ENCODE data around the gene VAV2.
"Not testable (repeated sequence)": the region's sequence is repeated elsewhere in the genome, so short reads cannot be mapped to it uniquely, and the experiment has no call there.

The VAV2 gene

GRCh38 chr9:133769511-133770075 is 222.5 kb downstream of the VAV2 start:
- TF ChIP-seq Cebpa-rat (IDR thresholded peaks at IDR 0.05), result no peak
- Histone ChIP-seq H3K9ac (no peak overlapping the region), H3K4me2 (no peak overlapping the region), H3K9me3 (peaks cover 30% of the 10 kb centered on the region), H3K4me1 (no peaks in the 10 kb centered on the region), H3K36me3 (peaks cover 95% of the 10 kb centered on the region), H3K27ac (no peak overlapping the region), H4K20me1 (no peaks in the 10 kb centered on the region), H3K27me3 (no peaks in the 10 kb centered on the region), H3K4me3 (no peak overlapping the region)

GRCh38 chr9:133768859-133769510 is 223.1 kb downstream of the VAV2 start:
- H3K27me3 ChIP-seq, result no peaks in the 10 kb centered on the region
- peaks cover 24% of the 10 kb centered on the region for H3K9me3 ChIP-seq
- no peak overlapping the region for H3K4me3 ChIP-seq
- H3K27ac ChIP-seq, result no peak overlapping the region
- no peaks in the 10 kb centered on the region for H4K20me1 ChIP-seq
- no peak overlapping the region for H3K9ac ChIP-seq
- H3K4me1 ChIP-seq, result no peaks in the 10 kb centered on the region
- H3K4me2 ChIP-seq, result no peak overlapping the region
- TF ChIP-seq Cebpa-rat (IDR thresholded peaks at IDR 0.05), result no peak
- H3K36me3 ChIP-seq, result peaks cover 95% of the 10 kb centered on the region

GRCh38 chr9:133768371-133768858 is 223.7 kb downstream of the VAV2 start:
- Histone ChIP-seq H3K4me2 (no peak overlapping the region), H3K9ac (no peak overlapping the region), H4K20me1 (no peaks in the 10 kb centered on the region), H3K9me3 (peaks cover 22% of the 10 kb centered on the region), H3K4me3 (no peak overlapping the region), H3K27ac (no peak overlapping the region), H3K4me1 (no peaks in the 10 kb centered on the region), H3K27me3 (no peaks in the 10 kb centered on the region), H3K36me3 (peaks cover 95% of the 10 kb centered on the region)
- TF ChIP-seq Cebpa-rat (IDR thresholded peaks at IDR 0.05), result no peak

- Histone ChIP-seq H3K4me3 (no peak overlapping the region), H3K36me3 (peaks cover 95% of the 10 kb centered on the region), H3K4me2 (no peak overlapping the region), H3K9me3 (peaks cover 22% of the 10 kb centered on the region), H3K4me1 (no peaks in the 10 kb centered on the region), H3K9ac (no peak overlapping the region), H3K27me3 (no peaks in the 10 kb centered on the region), H3K27ac (no peak overlapping the region), H4K20me1 (no peaks in the 10 kb centered on the region)
- TF ChIP-seq Cebpa-rat (IDR thresholded peaks at IDR 0.05), result no peak
Measured at GRCh38 chr9:133767625-133768024, 224.5 kb downstream of the VAV2 start.

GRCh38 chr9:133767008-133767407 is 225.1 kb downstream of the VAV2 start:
- Histone ChIP-seq H3K27me3 (no peaks in the 10 kb centered on the region), H4K20me1 (no peaks in the 10 kb centered on the region), H3K36me3 (peaks cover 92% of the 10 kb centered on the region), H3K9me3 (peaks cover 22% of the 10 kb centered on the region), H3K4me3 (no peak overlapping the region), H3K27ac (no peak overlapping the region), H3K4me2 (no peak overlapping the region), H3K9ac (no peak overlapping the region), H3K4me1 (no peaks in the 10 kb centered on the region)
- TF ChIP-seq Cebpa-rat (IDR thresholded peaks at IDR 0.05), result no peak

GRCh38 chr9:133766234-133766633 is 225.9 kb downstream of the VAV2 start:
- not testable (repeated sequence) for H3K4me2 ChIP-seq, H3K9ac ChIP-seq, H4K20me1 ChIP-seq, H3K4me3 ChIP-seq, H3K4me1 ChIP-seq, H3K27ac ChIP-seq, H3K27me3 ChIP-seq
- peaks cover 92% of the 10 kb centered on the region for H3K36me3 ChIP-seq
- H3K9me3 ChIP-seq, result peaks cover 22% of the 10 kb centered on the region

GRCh38 chr9:133763272-133764183 is 228.6 kb downstream of the VAV2 start:
- Histone ChIP-seq H3K36me3 (peaks cover 64% of the 10 kb centered on the region), H4K20me1 (no peaks in the 10 kb centered on the region), H3K4me3 (no peak overlapping the region), H3K27me3 (no peaks in the 10 kb centered on the region), H3K9me3 (peaks cover 19% of the 10 kb centered on the region), H3K4me2 (no peak overlapping the region), H3K27ac (no peak overlapping the region), H3K4me1 (peaks cover under 1% of the 10 kb centered on the region; the same call in 1 of the 2 replicates), H3K9ac (no peak overlapping the region)
- no peak for TF ChIP-seq Cebpa-rat (IDR thresholded peaks at IDR 0.05)

- H3K27ac ChIP-seq, result no peak overlapping the region
Measured at GRCh38 chr9:133762488-133763271, 229.4 kb downstream of the VAV2 start.

GRCh38 chr9:133761641-133762248 is 230.4 kb downstream of the VAV2 start:
- H3K9me3 ChIP-seq, result peaks cover 2% of the 10 kb centered on the region; the same call in 1 of the 2 replicates
- H3K27ac ChIP-seq, result no peak overlapping the region
- no peak overlapping the region for H3K4me3 ChIP-seq
- H3K27me3 ChIP-seq, result no peaks in the 10 kb centered on the region
- no peaks in the 10 kb centered on the region for H4K20me1 ChIP-seq
- peaks cover 47% of the 10 kb centered on the region for H3K36me3 ChIP-seq
- TF ChIP-seq Cebpa-rat (IDR thresholded peaks at IDR 0.05), result no peak
- no peak overlapping the region for H3K9ac ChIP-seq
- H3K4me1 ChIP-seq, result peaks cover 17% of the 10 kb centered on the region
- H3K4me2 ChIP-seq, result no peak overlapping the region

More at GRCh38 chr9:133762488-133763271, 229.4 kb downstream of the VAV2 start:
- TF ChIP-seq Cebpa-rat (IDR thresholded peaks at IDR 0.05), result no peak
- H3K4me2 ChIP-seq, result no peak overlapping the region
- no peaks in the 10 kb centered on the region for H4K20me1 ChIP-seq
- no peak overlapping the region for H3K9ac ChIP-seq
- peaks cover 9% of the 10 kb centered on the region for H3K4me1 ChIP-seq
- no peaks in the 10 kb centered on the region for H3K27me3 ChIP-seq
- peaks cover 11% of the 10 kb centered on the region for H3K9me3 ChIP-seq
- H3K4me3 ChIP-seq, result no peak overlapping the region
- peaks cover 56% of the 10 kb centered on the region for H3K36me3 ChIP-seq
